DOHH2 (cell line): Measurements from ENCODE around the gene KCNAB1.

ENCODE experiments used
- H3F3A ChIP-seq: fragments of 200-600 bp; sonication (generic), shearing (Covaris generic); 2 replicates; pipeline ENCODE4 v1.6.0; 2016; ENCODE audit warnings: antibody characterized with exemption, mild to moderate bottlenecking; ENCODE audit not compliant: control insufficient read depth, insufficient read depth
- H3K27ac ChIP-seq: fragments of 200-600 bp; sonication (generic); 2 replicates; pipeline ENCODE4 v1.5.1; 2014; ENCODE audit warnings: low read depth, mild to moderate bottlenecking, low read length, moderate library complexity
- H3K27me3 ChIP-seq: fragments of 200-600 bp; sonication (generic); 2 replicates; pipeline ENCODE4 v1.6.1; 2014; ENCODE audit warnings: mild to moderate bottlenecking, low read length, mixed read lengths; ENCODE audit not compliant: control insufficient read depth
- H3K36me3 ChIP-seq: fragments of 200-600 bp; sonication (generic); 2 replicates; pipeline ENCODE4 v1.6.1; 2014; ENCODE audit warnings: mild to moderate bottlenecking, low read length, moderate library complexity, mixed read lengths; ENCODE audit not compliant: control insufficient read depth
- H3K4me1 ChIP-seq: fragments of 200-600 bp; sonication (generic); 2 replicates; pipeline ENCODE4 v1.6.1; 2014; ENCODE audit warnings: mild to moderate bottlenecking, low read length, mixed read lengths; ENCODE audit not compliant: control insufficient read depth
- H3K4me2 ChIP-seq: fragments of 200-600 bp; sonication (generic); 2 replicates; pipeline ENCODE4 v1.6.0; 2014; ENCODE audit warnings: mild to moderate bottlenecking, low read length, moderate library complexity
- H3K4me3 ChIP-seq: fragments of 200-600 bp; sonication (generic); 2 replicates; pipeline ENCODE4 v1.5.1; 2014; ENCODE audit warnings: mild to moderate bottlenecking, low read length, mixed read lengths
- H3K79me2 ChIP-seq: fragments of 200-600 bp; sonication (generic); 2 replicates; pipeline ENCODE4 v1.6.1; 2014; ENCODE audit warnings: mild to moderate bottlenecking, low read length, mixed read lengths; ENCODE audit not compliant: control insufficient read depth
- H3K9me2 ChIP-seq: fragments of 200-600 bp; sonication (generic); replicated peaks from 2 replicates; pipeline ENCODE4 v1.6.1; 2014; ENCODE audit warnings: mild to moderate bottlenecking, low read length, mixed read lengths; ENCODE audit not compliant: control insufficient read depth
- H3K9me3 ChIP-seq: fragments of 200-600 bp; sonication (generic); 2 replicates; pipeline ENCODE4 v1.6.1; 2014; ENCODE audit warnings: antibody characterized with exemption, low read length, mixed read lengths; ENCODE audit not compliant: control insufficient read depth, insufficient read depth
- H4K20me1 ChIP-seq: fragments of 200-600 bp; sonication (generic); 2 replicates; pipeline ENCODE4 v1.6.0; 2014; ENCODE audit warnings: low read depth, mild to moderate bottlenecking, antibody characterized with exemption, low read length, moderate library complexity; ENCODE audit not compliant: control insufficient read depth, insufficient read depth
- CTCF ChIP-seq: fragments of 200-600 bp; sonication (generic); IDR thresholded peaks from one replicate; pipeline ENCODE4 v1.5.1; 2014; ENCODE audit warnings: antibody characterized with exemption, mild to moderate bottlenecking, low read depth, low read length; ENCODE audit not compliant: poor library complexity, severe bottlenecking
- EZH2phosphoT487 ChIP-seq: fragments of 200-600 bp; sonication (generic); IDR thresholded peaks from 2 replicates; pipeline ENCODE4 v1.6.1; 2017; ENCODE audit warnings: borderline replicate concordance, mild to moderate bottlenecking, antibody characterized with exemption, low read length, moderate library complexity, mixed read lengths

KCNAB1 gene

GRCh38 chr3:156300371-156300770 lies 180.0 kb downstream of the KCNAB1 start:
- H3K27ac ChIP-seq, result no peak overlapping the region
- peaks cover under 1% of the 10 kb centered on the region; the same call in 1 of the 2 replicates for H3K27me3 ChIP-seq
- no peaks in the 10 kb centered on the region for H3F3A ChIP-seq
- TF ChIP-seq EZH2phosphoT487, result no peak
- no peak for TF ChIP-seq CTCF
- no peaks in the 10 kb centered on the region for H3K79me2 ChIP-seq
- no peaks in the 10 kb centered on the region for H4K20me1 ChIP-seq
- H3K36me3 ChIP-seq, result no peaks in the 10 kb centered on the region
- H3K9me2 ChIP-seq, result no peaks in the 10 kb centered on the region
- no peaks in the 10 kb centered on the region for H3K9me3 ChIP-seq
- no peak overlapping the region for H3K4me3 ChIP-seq
- H3K4me1 ChIP-seq, result no peaks in the 10 kb centered on the region
- no peak overlapping the region for H3K4me2 ChIP-seq

GRCh38 chr3:156300929-156301840 lies 180.8 kb downstream of the KCNAB1 start:
- H3K4me3 ChIP-seq, result no peak overlapping the region
- H3K79me2 ChIP-seq, result no peaks in the 10 kb centered on the region
- H3K36me3 ChIP-seq, result no peaks in the 10 kb centered on the region
- H3K27ac ChIP-seq, result no peak overlapping the region
- no peak for TF ChIP-seq EZH2phosphoT487
- TF ChIP-seq CTCF, result no peak
- no peak overlapping the region for H3K4me2 ChIP-seq
- H3F3A ChIP-seq, result no peaks in the 10 kb centered on the region
- H3K27me3 ChIP-seq, result no peaks in the 10 kb centered on the region; the same call in 1 of the 2 replicates
- H3K4me1 ChIP-seq, result no peaks in the 10 kb centered on the region
- H3K9me3 ChIP-seq, result no peaks in the 10 kb centered on the region
- H4K20me1 ChIP-seq, result no peaks in the 10 kb centered on the region
- no peaks in the 10 kb centered on the region for H3K9me2 ChIP-seq

GRCh38 chr3:156303001-156303707 lies 182.8 kb downstream of the KCNAB1 start:
- H3K4me2 ChIP-seq, result no peak overlapping the region
- TF ChIP-seq CTCF, result no peak
- TF ChIP-seq EZH2phosphoT487, result no peak
- no peak overlapping the region for H3K4me3 ChIP-seq
- no peaks in the 10 kb centered on the region for H3K9me3 ChIP-seq
- H4K20me1 ChIP-seq, result no peaks in the 10 kb centered on the region
- H3K27ac ChIP-seq, result no peak overlapping the region
- no peaks in the 10 kb centered on the region; the same call in 1 of the 2 replicates for H3K27me3 ChIP-seq
- H3K9me2 ChIP-seq, result no peaks in the 10 kb centered on the region
- no peaks in the 10 kb centered on the region for H3K79me2 ChIP-seq
- H3K36me3 ChIP-seq, result no peaks in the 10 kb centered on the region
- no peaks in the 10 kb centered on the region for H3K4me1 ChIP-seq
- H3F3A ChIP-seq, result no peaks in the 10 kb centered on the region
